ENCODE measurements around the gene COX10.
"Not testable (repeated sequence)": the region's sequence is repeated elsewhere in the genome, so short reads cannot be mapped to it uniquely, and the experiment has no call there.

Gene COX10

DNA sequence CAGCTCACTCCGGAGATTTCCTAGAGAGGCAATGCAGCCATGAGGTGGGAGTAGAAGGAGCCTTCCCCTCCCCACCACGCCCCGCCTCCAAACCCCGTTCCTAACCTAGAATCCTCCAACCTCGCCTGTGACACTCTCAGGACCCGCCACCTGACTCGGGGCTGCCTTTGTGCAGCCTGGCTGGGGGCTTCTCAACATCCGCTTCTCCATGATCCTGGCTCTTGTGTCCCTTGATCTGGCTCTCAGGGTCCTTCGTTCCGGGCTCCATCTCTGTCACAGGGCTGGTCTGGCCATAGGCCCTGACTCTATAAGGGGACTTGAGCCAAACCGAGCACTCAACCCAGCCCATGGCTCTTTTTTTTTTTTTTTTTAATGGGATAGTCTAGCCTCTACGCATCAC lies 143.1 kb downstream of the COX10 start:
- no peak for DNase-seq (ENCODE audit: low spot score)
- no peak overlapping the region for H3K27ac ChIP-seq
- CTCF ChIA-PET = interaction anchor here (0.6 kb wide), 1 partner anchor 85 kb away, joined by 3 read pairs; no protein-coding TSS in a partner anchor
- TF ChIP-seq, protein P1, sequence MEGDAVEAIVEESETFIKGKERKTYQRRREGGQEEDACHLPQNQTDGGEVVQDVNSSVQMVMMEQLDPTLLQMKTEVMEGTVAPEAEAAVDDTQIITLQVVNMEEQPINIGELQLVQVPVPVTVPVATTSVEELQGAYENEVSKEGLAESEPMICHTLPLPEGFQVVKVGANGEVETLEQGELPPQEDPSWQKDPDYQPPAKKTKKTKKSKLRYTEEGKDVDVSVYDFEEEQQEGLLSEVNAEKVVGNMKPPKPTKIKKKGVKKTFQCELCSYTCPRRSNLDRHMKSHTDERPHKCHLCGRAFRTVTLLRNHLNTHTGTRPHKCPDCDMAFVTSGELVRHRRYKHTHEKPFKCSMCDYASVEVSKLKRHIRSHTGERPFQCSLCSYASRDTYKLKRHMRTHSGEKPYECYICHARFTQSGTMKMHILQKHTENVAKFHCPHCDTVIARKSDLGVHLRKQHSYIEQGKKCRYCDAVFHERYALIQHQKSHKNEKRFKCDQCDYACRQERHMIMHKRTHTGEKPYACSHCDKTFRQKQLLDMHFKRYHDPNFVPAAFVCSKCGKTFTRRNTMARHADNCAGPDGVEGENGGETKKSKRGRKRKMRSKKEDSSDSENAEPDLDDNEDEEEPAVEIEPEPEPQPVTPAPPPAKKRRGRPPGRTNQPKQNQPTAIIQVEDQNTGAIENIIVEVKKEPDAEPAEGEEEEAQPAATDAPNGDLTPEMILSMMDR (conservative IDR thresholded peaks at IDR 0.05; ENCODE audit: low read depth) = no peak
- POLR2A ChIA-PET (ENCODE audit: low non-redundant PET) = no interaction called here

- DNase-seq (ENCODE audit: low spot score) = no peak
- TF ChIP-seq, protein P1 (conservative IDR thresholded peaks at IDR 0.05; ENCODE audit: low read depth) = no peak
- CTCF ChIA-PET = no interaction called here
- POLR2A ChIA-PET (ENCODE audit: low non-redundant PET) = no interaction called here
- H3K27ac ChIP-seq = no peak overlapping the region
Observed at GRCh38 chr17:14214271-14214670, 145.0 kb downstream of the COX10 start.

DNA sequence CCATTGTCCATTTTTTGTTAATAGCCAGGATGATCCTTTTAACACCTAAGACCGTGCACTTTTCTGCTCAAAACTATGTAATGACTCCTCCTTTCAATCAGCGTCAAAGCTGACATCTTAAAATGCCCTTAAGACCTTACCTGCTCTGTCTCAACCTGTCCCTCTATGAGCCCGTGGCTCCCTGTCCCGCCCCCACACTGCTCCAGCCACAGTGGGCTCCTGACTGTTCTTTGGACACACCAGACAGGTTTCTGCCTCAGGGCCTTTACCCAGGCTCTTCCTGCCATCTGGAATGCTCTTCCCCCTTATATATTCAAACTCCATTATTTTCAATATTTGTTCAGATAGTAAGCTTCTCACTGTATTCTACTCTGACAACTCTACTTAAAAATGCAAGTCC lies 153.3 kb downstream of the COX10 start:
- TF ChIP-seq, protein P1 (conservative IDR thresholded peaks at IDR 0.05; ENCODE audit: low read depth) = no peak
- no peak overlapping the region for H3K27ac ChIP-seq
- DNase-seq (ENCODE audit: low spot score) = no peak
- POLR2A ChIA-PET (ENCODE audit: low non-redundant PET) = no interaction called here
- CTCF ChIA-PET = interaction anchor here (0.7 kb wide), 1 partner anchor 744 kb away, joined by 4 read pairs; no protein-coding TSS in a partner anchor

DNA sequence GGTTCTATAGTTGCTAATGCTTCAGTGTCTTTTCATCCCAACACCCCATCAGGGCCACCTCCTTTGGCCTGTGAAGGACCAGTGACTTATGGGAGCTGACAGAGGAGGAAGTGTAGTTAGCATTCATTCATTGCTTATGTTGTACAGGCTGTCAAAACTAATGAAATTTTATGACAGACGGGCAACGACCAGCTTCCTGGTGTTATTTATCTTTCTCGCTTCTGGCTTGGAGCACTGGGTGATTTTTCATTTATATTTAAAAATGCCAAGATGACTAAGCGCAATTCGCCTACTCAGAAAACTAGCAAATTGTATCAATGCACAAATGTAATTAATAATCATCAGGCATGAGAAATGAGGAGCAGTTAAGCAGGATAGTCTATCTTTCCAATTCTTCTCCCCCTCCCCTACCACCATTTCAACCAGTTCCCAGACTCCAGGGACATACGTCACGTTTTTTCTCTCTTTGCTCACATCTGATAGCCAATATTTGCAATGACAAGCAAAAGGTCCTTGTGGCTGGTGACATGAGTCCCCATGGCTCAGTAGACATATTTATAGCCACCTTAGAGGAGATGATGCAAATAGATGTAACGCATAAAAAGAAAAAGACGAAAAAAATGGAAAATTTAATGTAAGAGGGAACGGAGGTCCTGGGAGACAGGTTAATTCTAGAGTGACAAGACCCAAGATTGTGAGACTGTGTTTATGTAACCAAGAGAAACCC lies 156.1 kb downstream of the COX10 start:
- ChIA-PET POLR2A (ENCODE audit: low non-redundant PET) (no interaction called here), CTCF (no interaction called here)
- H3K27ac ChIP-seq = no peak overlapping the region
- no peak for DNase-seq (ENCODE audit: low spot score)
- TF ChIP-seq, protein P1 (conservative IDR thresholded peaks at IDR 0.05; ENCODE audit: low read depth) = no peak

DNA sequence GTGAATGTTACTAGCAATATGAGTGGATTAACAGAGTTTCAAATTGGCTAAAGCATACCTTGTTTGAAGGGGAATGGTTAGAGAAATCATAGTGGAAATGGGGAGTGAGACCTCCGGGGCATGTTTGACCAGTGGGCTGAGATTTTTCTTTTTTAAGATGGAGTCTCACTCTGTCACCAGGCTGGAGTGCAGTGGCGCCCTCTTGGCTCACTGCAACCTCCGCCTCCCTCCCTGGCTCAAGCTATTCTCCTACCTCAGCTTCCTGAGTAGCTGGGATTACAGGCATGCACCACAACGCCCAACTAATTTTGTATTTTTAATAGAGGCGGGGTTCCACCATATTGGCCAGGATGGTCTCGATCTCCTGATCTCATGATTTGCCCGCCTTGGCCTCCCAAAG lies 157.7 kb downstream of the COX10 start:
- CTCF ChIA-PET = no interaction called here
- POLR2A ChIA-PET (ENCODE audit: low non-redundant PET) = no interaction called here
- DNase-seq (ENCODE audit: low spot score) = no peak
- TF ChIP-seq, protein P1 (conservative IDR thresholded peaks at IDR 0.05; ENCODE audit: low read depth) = no peak
- no peak overlapping the region for H3K27ac ChIP-seq

DNA sequence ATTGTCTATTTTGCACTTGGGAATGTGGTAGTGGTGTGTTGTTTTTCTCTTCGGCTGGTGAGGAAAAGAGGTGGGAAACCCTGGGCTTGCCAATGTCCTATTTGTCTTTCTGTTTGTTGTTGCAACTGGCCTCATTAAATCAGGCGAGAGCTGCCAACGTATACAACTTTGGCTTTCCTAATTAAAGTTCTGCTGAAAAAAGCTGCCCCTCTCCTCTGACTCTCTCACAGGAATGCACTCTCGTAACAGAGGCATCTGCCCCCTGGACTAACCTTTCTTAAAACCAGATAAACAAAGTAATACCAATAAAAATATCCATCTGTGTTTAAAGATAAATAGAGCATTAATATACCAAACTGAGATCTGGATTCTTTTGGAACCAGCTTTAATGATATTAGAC lies 159.6 kb downstream of the COX10 start:
- CTCF ChIA-PET = no interaction called here
- POLR2A ChIA-PET (ENCODE audit: low non-redundant PET) = no interaction called here
- no peak overlapping the region for H3K27ac ChIP-seq
- DNase-seq (ENCODE audit: low spot score) = no peak
- TF ChIP-seq, protein P1 (conservative IDR thresholded peaks at IDR 0.05; ENCODE audit: low read depth) = no peak

DNA sequence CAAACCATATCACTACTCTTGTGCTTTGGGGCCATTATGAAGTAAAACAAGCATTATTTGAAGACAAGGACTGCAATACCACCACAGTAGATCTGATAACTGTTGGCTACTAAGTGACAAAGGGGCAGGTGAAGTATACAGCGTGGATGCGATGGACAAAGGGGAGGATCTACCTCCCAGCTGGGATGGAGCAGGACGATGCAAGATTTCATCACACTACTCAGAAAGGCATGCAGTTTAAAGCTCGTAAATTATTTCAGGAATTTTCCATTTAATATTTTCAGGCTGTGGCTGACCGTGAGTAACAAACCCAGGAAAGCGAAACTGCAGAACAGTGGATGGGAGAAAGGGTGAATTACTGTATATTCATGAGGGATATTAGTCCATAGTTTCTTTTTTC lies 161.9 kb downstream of the COX10 start:
- POLR2A ChIA-PET (ENCODE audit: low non-redundant PET); H3K27ac ChIP-seq; CTCF ChIA-PET; DNase-seq (ENCODE audit: low spot score): not testable (repeated sequence)

DNA sequence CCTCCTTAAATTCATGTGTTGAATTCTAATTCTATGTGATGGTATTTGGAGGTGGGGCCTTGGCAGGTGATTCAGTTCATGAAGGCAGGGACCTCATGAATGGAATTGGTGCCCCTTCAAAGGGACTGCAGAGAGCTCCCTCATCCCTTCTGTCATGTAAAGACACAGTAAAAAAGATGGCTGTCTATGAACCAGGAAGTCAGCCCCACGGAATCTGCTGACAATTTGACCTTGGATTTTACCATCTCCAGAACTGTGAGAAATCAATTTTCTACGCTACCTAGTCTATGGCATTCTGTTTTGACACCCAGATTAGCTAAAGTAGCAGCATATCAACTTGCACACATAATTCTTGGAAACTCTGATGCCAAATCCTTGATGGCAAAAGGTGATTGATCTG lies 165.7 kb downstream of the COX10 start:
- H3K27ac ChIP-seq; CTCF ChIA-PET; POLR2A ChIA-PET (ENCODE audit: low non-redundant PET); DNase-seq (ENCODE audit: low spot score): not testable (repeated sequence)

- POLR2A ChIA-PET (ENCODE audit: low non-redundant PET); H3K27ac ChIP-seq; DNase-seq (ENCODE audit: low spot score); CTCF ChIA-PET: not testable (repeated sequence)
Observed at GRCh38 chr17:14236032-14236431, 166.7 kb downstream of the COX10 start.

DNA sequence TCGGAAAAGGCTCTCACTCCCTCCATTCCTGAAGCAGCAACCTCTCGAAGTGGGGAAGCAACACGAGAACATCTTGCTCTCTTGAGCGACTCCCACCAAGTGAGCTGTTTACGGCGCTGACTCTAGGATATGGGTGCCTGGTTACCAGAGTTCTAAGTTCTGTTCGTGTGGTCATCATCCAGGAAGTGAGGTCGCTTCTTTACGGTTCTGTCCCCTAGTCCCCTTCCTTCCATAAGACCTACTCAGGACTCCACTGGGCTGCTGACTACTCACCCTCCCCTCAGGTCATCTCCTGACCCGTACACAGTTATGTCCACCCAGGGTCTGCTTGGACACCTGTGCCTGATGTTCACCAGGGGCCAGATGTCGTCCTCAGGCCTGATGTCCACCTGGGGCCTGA lies 167.5 kb downstream of the COX10 start, which contains the start of gene CDRT15:
Gene CDRT15, minus strand, starts transcription at position 101 of the 400 bp plus-strand sequence. Its CDS starts 29 bp downstream, at position 72.
- H3K27ac ChIP-seq; POLR2A ChIA-PET (ENCODE audit: low non-redundant PET); DNase-seq (ENCODE audit: low spot score); CTCF ChIA-PET: not testable (repeated sequence)

- CTCF ChIA-PET; H3K27ac ChIP-seq; POLR2A ChIA-PET (ENCODE audit: low non-redundant PET): not testable (repeated sequence)
Observed at GRCh38 chr17:14239271-14239670, 170.0 kb downstream of the COX10 start.

More at GRCh38 chr17:14239271-14239670, 170.0 kb downstream of the COX10 start:
- DNase-seq (ENCODE audit: low spot score) = not testable (repeated sequence)
